HG02678 (cell line): ENCODE data around the gene PDGFB.
A peak's percentile ranks its signal among the peaks of the same experiment; 100 is the strongest.

Experiments
- ATAC-seq: cut with Tn5 transposase; IDR thresholded peaks from one replicate; pipeline ENCODE4 v1.9.1; 2021; ENCODE audit warnings: mild to moderate bottlenecking, moderate library complexity; ENCODE audit not compliant: unreplicated experiment

PDGFB gene

DNA sequence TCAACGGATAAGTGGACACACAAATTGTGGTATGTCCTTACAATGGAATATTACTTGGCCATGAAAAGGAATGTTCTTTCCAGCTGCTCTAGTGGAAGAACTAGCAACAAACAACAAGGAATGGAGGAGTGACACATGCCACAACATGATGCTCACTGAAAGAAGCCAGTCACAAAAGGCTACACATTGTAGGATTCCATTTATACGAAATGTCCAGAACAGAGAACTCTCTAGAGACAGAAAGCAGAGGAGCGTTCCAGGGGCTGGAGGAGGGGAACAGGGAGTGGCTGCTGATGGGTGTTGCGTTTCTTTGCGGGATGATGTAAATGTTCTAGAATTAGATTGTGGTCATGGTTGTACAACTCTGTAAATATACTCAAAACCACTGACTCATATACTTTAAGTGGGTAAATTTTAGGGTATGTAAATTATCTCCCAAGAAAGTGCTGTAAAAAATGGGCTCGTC, 32.4 kb upstream of the PDGFB start:
- no peak for ATAC-seq

DNA sequence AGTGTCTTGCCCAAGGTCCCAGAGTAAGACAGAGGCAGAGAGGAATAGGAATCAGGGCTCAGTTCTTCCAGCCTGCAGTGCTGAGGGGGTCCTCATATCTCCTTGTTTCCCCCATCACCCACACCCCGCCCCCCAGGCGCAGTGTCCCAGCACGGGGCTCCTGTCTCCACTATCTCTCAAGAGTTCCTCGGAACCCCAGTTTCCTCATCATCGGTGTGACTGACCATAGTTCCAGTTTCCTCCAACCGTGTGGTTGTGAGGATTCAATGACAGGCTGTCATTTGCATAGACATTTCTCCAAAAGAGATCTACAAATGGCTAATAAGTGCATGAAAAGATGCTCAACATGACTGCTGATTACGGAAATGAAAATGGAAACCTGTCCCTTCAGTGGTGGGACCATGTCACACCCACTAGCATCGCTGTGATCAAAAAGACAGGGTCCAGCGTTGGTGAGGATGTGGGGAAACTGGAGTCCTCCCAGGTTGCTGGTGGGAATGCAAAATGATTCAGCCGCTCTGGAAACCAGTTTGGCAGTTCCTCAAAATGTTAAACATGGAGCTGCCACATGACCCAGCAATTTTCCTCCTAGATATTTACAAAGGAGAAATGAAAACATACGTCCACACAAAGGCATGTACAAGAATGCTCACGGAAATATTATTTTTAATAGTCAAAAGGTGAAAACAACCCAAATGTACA, 31.8 kb upstream of the PDGFB start:
- ATAC-seq = no peak

DNA sequence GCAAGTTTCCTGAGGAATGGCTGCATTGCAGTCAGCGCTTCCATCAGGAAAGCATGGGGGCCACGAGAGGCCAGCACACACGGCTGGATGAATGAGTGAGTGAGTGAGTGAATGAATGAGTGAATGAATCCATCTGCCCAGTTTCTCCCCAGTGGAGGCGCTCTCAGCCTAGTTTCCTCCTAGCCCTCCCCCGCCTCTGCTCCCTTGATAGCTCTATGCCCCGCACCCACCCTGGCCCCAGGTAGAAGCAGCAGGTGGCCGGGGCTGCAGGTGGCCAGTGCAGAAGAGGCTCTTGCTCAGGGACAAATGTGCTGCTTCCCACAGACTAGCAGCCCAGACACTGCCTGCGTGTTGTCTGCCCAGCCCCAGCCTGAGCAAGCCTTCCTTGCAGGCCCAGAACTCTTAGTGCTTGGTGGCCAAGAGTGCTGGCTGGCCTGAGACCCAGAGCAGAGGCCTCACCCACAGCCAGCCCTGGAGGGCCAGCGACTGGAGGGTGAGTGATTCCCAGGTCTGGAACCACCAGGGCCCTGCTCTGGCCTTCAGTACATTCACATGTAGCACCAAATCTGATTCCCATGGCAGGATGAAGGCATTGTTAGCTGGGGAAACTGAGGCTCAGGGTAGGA, 31.1 kb upstream of the PDGFB start:
- ATAC-seq = no peak

DNA sequence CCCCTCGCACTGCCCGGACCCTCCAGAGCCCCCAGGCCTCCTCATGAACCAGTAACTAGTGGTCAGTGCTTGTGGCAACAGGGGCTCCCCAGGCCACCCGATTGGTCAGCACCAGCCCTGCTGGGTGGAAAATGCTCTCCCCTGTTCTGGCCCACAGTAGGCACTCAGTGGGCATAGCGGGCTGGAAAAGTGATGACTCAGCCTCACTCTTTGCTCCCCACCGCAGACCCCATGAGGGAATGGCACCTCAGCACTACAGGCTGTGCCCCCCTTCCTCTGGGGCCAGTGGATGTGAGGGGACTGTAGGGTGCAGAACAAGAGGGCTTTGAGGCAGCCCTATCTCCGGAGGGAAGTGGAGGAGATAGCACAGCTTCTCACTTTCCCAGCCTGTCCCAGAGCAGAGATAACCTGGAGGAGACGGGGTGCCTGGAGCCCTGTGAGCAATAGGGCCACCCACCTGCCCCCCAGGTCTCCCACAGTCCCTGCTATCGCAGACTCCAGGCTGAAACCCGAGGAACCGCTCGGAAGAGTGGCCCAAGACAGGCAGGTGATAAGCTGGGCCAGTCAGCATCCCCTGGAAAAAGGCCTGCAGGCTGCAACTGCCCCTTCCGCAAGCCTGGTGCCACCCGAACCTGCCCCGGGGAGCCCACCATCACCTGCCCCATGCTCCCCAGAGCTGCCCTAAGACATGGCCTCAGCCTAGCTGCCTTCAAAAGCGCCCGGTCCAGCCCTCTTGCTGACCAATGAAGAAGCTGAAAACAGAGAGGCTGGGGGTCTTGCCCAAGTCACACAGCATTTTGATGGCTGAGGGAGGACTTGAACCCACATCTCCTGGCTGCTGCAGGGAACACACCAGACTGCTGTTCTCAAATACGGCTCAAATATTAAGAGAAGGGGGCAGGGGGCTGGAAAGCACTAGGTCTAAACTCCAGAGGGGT, 29.4 kb upstream of the PDGFB start:
- no peak for ATAC-seq

- ATAC-seq = no peak
Observed at GRCh38 chr22:39270792-39271191, 26.0 kb upstream of the PDGFB start.

DNA sequence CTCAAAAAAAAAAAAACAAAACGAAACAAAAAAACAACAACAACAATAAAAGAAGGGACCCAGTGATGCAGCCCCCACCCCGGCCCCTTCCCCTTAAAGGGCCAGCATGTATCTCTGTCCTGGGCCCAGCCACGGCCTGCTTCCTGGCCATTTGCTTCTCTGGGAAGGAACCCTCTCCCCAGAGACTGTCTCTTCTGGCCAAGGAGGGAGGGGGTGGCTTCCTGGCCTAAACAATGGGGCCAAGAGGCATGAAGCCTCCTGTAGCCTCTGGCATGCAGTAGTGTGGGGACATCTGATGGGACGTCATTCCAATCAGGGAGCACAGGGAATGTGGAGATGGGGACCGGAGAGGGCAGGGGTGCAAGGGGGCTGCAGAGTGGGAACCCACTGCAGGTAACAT, 25.5 kb upstream of the PDGFB start:
- ATAC-seq = no peak

GRCh38 chr22:39269095-39269790, 24.5 kb upstream of the PDGFB start:
- ATAC-seq = no peak

DNA sequence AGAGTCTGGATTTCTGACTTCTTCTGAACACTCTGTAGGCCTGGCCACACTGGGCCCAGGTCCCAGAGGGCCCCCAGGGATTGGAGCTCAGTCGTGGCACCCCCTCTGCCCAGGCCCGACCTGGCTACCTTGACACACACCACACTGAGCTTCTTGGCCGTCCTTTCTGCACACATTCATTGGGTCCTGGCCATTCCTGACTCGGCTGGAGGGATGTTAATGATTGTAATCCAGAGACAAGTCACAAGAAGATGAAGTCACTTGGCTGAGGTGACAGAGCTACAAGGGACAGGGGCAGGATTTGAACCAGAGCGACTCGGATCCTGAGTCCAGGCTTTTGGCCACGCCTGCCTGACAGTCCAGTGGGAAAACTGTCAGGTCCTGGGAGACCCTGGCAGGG, 23.9 kb upstream of the PDGFB start:
- ATAC-seq = no peak

- no peak for ATAC-seq
Observed at GRCh38 chr22:39267974-39268373, 23.2 kb upstream of the PDGFB start.

GRCh38 chr22:39266398-39267030, 21.7 kb upstream of the PDGFB start:
- peak; percentile 72 for ATAC-seq

- ATAC-seq = no peak
Observed at GRCh38 chr22:39265143-39265886, 20.5 kb upstream of the PDGFB start.

- no peak for ATAC-seq
Observed at GRCh38 chr22:39264349-39265038, 19.7 kb upstream of the PDGFB start.

- ATAC-seq = no peak
Observed at GRCh38 chr22:39263626-39264348, 19.0 kb upstream of the PDGFB start.

DNA sequence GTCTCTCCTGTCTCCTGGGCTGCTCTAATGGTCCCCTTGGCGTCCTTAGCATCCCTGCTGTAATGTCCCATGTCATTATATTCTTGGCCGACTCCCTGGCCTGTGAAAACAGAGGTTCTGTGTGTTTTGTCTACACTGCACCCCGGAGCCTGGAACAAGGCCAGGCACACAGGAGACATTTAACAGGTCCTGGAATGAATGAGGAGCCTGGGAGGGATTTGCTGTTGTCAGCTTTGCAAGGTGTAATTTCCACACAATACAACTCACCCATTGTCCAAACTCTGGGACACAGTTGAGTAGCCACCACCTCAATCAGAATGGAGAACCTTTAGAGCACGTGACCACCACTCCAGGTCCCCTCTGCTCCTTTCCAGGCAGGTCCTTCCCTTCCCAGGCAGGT, 14.9 kb upstream of the PDGFB start:
- ATAC-seq = no peak

DNA sequence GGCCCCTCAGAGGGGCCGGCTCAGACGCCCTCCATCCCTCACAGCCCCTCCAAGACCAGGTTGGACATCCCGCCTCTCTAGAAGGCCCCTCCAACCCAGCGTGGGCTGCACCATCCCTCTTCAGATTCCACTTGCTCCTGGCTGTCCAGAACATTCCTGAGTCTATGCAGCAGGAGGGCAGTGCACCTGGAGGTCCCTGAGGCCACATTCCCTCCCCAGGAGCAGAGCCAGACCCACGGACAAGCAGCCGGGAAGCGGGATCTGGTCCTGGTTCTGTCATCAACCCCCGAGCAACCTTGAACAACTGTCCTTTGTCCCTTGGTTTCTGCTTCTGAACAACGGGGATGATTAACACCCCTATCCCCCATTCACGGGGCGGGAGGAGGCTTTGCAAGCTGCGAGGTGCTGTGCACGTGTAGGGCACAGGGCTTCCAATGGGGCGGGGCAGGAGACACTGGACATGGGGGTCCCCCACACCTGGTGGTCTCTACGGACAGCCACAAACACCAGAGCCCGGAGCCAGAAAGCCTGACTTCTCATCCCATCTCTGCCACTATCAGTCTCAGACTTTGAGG, 13.2 kb upstream of the PDGFB start:
- ATAC-seq = no peak

- ATAC-seq = no peak
Observed at GRCh38 chr22:39256979-39257378, 12.2 kb upstream of the PDGFB start.

DNA sequence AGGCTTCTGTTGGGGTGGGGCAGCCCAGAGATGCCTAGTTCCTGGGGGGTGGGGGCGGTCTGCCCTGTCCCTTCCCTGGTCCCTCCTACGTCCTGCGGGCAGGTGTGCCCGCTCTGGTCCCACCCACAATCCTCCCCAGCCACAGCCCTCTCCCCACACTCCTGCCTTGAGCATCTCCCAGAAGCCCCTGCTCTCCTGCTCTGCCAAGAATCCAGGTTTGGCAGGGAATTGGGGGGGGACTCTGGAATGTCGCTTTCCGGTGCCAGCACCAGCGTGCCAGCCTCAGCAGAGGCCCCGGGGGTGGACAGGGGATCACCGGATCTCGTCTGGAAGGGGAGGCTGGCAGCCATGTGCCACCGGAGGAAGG, 11.4 kb upstream of the PDGFB start:
- no peak for ATAC-seq

- no peak for ATAC-seq
Observed at GRCh38 chr22:39255449-39256185, 10.8 kb upstream of the PDGFB start.
